SK-N-SH (cell line): ENCODE data around the gene PARD3B.

Experiments used
- CHD2 ChIP-seq: fragments of 150-350 bp; IDR thresholded peaks from 2 replicates; pipeline ENCODE4 v1.6.1; 2018; ENCODE audit warnings: low read length; ENCODE audit not compliant: partially characterized antibody
- CTCF ChIP-seq: fragments of 200-600 bp; sonication (generic); IDR thresholded peaks from 2 replicates; pipeline ENCODE4 v1.6.1; 2017; ENCODE audit warnings: antibody characterized with exemption, mild to moderate bottlenecking, moderate library complexity
- FOXM1 ChIP-seq: IDR thresholded peaks from 2 replicates; pipeline ENCODE4 v1.4.0; 2012; ENCODE audit warnings: low read depth, mild to moderate bottlenecking
- GATA2 ChIP-seq: sonication (generic); formaldehyde crosslinking; IDR thresholded peaks from 2 replicates; pipeline ENCODE4 v1.5.0; 2020; ENCODE audit warnings: mild to moderate bottlenecking, missing genetic modification reagents
- IRF3 ChIP-seq: fragments of 150-350 bp; IDR thresholded peaks from 2 replicates; pipeline ENCODE4 v1.6.1; 2016; ENCODE audit warnings: mild to moderate bottlenecking, low read depth, low read length
- JUND ChIP-seq: IDR thresholded peaks from 2 replicates; pipeline ENCODE4 v1.4.0; 2012
- POLR2AphosphoS5 ChIP-seq: IDR thresholded peaks from 2 replicates; pipeline ENCODE4 v1.6.1; 2012; ENCODE audit warnings: low read depth, low read length
- RCOR1 ChIP-seq: fragments of 150-350 bp; IDR thresholded peaks from 2 replicates; pipeline ENCODE4 v1.6.1; 2017; ENCODE audit warnings: antibody characterized with exemption, low read length
- REST ChIP-seq: IDR thresholded peaks from 2 replicates; pipeline ENCODE4 v1.6.1; 2012; ENCODE audit warnings: mild to moderate bottlenecking, low read depth, low read length, moderate library complexity
- SIN3A ChIP-seq: IDR thresholded peaks from 2 replicates; pipeline ENCODE4 v1.6.1; 2012; ENCODE audit warnings: low read depth, mild to moderate bottlenecking, low read length, moderate library complexity, borderline replicate concordance
- TAF1 ChIP-seq: IDR thresholded peaks from 2 replicates; pipeline ENCODE4 v1.6.1; 2012; ENCODE audit warnings: low read depth, mild to moderate bottlenecking, low read length, moderate library complexity, borderline replicate concordance
- USF2 ChIP-seq: fragments of 150-350 bp; IDR thresholded peaks from 2 replicates; pipeline ENCODE4 v1.6.1; 2017; ENCODE audit warnings: antibody characterized with exemption, low read length, low read depth, borderline replicate concordance

GRCh38 chr2:205333351-205333750 lies 788.1 kb downstream of the PARD3B start:
- TF ChIP-seq REST (no peak), CTCF (no peak), SIN3A (no peak), GATA2 (CRISPR knock-in tag) (no peak), POLR2AphosphoS5 (no peak), FOXM1 (no peak), TAF1 (no peak), IRF3 (no peak), RCOR1 (no peak), CHD2 (no peak), USF2 (no peak), JUND (no peak)
